GM19328 (cell line): ENCODE results near the gene KCNK13.
"Not testable (repeated sequence)": the region's sequence is repeated elsewhere in the genome, so short reads cannot be mapped to it uniquely, and the experiment has no call there.

Experiments used
- ATAC-seq: cut with Tn5 transposase; IDR thresholded peaks from one replicate; pipeline ENCODE4 v1.9.1; 2021; ENCODE audit warnings: mild to moderate bottlenecking, moderate library complexity; ENCODE audit not compliant: unreplicated experiment

The KCNK13 gene

DNA sequence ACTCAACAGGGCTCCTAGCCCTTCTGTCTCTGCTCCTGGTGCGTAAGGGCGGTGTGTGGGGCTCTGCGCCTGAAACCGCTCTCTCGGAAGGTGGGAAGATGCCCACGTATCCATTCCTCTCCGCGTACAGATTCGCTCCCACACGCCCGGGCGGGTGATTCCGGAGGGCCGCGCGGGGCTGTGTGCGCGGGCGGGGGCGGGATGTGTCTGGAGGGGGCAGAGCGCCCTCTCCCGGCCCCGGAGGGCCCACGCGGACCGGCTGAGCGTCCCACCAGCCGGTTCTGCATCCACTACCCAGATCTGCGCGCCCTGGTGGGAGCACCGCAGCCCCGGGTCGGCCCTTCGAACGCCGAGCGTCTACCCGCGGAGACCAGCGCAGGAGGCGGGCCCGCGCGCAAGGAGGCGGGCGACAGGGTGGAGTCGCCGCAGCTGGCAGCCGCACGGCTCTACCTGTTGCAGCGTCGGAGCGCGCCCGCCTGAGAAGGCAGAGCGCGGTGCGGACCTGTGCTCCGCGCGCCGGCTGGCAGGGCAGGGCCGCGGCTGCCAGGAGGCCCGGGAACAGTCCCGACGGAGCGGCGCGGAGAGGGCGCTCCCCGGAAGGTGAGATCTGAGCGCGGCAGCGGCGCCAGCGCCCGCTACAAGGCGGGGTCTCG, 1.4 kb upstream of the KCNK13 start:
- ATAC-seq: peak; percentile 59

DNA sequence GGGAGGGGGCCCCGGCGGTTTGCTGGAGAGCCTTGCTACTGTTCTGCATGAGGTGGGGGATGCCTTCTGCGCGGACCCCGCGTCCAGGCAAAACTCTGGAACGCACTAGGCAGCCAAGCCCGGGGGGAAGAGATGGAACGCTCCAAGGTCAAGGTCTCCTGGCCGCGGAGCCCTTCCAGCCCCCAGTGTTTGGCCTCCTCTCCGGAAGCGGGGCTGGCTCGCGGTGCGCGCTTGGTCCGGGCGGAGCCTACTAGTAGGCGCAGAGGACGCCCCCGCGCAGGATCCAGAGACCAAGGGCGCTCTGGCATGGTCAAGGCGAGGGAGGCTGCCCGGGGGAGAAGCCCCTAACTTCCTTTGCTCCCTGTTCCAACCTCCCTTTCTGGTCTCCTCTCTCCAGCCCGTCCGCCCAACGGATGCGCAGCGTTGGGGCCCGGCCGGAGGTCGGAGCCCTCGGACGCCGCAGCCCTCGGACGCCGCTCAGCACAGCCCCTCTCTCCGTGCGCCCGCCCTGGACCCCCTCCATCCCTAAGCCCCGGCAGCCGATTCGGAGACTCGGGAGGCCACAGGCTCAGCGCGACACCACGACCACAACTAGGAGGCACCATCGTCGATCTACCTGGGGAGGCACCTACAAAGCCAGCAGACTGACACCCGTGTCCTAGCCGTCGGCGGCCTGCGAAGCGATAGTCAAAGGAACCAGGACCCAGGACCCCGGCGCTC, 669 bp upstream of the KCNK13 start:
- ATAC-seq: peak; percentile 19

DNA sequence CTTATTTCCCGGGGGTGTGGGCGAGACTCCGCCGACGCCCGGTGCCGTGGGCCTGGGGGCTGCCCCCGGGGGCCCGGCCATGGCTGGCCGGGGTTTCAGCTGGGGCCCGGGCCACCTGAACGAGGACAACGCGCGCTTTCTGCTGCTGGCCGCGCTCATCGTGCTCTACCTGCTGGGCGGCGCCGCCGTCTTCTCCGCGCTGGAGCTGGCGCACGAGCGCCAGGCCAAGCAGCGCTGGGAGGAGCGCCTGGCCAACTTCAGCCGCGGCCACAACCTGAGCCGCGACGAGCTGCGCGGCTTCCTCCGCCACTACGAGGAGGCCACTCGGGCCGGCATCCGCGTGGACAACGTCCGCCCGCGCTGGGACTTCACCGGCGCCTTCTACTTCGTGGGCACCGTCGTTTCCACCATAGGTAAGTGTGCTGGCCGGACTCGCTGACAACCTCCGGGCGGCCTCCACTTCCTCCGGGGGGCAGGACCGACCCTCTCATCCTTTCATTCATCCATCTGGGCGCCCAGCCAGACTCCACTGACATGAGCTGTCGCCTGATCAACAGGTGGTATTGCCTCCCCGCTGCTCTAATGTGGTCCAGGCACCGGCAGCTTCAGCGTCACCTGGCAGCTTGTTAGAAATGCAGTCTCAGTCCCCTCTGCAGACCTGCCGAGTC, 467 bp downstream of the KCNK13 start:
- ATAC-seq: no peak

DNA sequence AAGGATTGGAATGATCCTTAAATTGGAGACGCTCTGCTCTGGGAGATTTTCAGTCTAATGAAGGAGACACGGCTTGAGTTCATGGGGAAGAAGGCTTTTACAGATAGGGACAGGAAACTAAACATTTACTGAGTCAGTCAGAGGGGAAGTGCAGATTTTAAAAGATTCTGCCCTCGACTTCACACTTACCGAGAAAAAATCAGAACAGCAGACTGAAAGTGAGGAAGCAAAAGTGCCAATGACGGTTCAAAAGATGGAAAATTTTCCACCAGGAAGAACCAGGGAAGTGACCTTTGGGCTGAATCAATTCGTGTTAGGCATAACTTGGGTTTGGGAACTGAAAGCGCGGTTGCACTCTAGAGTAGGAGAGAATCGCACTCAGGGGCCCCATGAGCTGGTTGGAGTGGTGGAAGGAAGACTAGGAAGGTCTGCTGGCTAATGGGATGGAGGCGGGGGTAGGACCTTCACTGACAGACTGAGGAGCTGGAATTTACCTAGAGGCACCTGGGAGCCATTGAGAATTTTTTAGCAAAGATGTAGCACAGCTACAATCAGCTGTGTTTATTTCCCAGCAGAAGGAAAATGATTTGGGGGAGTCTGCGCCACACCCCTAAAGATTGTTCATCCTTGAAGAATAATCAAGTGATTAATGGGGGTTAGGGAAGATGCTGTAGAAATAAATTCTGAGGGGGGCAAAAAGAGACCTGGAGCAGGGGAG, 1.2 kb downstream of the KCNK13 start:
- no peak for ATAC-seq

DNA sequence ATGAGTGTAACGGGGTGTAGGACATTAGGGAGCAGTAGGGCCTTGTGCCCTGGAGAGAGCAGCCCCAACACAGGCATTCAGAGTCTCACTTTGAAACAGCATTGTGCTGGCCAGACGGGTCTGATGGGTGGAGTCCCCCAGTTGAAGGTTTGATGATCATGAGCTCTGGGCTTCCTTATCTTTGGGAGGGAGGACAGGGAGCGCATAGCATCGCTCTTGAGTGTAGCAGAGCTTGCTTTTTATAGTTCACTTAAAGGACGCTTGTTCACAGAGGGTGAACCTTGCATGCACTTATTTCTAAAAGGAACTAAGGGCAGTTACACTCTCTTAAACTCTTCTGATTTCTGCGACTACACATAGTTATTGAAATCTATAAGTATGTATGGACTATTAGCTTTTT, 10.6 kb downstream of the KCNK13 start:
- no peak for ATAC-seq

DNA sequence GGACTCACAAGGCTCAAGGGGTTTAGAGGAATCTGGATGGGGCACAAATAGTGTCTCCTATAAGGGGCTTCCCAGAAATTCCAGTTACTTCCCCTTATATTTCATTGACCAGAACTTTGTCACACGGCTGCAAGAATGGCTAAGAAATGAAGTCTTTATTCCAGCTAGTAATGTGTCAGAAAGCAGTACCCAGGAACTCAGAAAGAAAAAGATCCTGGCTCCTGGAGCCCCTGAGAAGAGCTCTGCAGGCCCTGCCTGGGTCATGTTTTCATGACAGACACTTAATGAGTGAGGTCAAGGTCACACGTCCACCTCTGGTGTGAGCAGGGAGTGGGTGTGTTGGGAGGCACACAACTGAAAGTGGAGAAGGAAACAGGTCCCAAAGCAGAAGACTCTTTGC, 17.8 kb downstream of the KCNK13 start:
- no peak for ATAC-seq

DNA sequence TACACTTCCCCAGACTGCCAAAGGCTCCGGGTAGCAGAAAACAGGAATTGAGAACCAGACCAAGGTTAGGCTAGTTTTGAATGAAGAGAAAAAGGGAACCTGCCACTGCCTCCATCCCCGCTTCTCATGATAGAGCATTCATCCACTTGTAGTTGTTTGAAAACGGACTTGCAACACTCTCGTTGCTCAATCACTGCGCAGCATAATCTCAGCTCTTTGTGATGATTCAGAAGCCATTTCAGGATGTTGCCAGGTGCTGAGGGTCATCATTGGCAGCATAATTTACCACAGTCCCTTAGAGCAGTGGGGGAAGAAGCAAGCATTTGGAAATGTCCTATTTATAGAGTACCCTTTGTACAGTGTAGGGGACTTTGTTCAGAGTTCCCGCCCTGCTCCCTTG, 25.6 kb downstream of the KCNK13 start:
- no peak for ATAC-seq

DNA sequence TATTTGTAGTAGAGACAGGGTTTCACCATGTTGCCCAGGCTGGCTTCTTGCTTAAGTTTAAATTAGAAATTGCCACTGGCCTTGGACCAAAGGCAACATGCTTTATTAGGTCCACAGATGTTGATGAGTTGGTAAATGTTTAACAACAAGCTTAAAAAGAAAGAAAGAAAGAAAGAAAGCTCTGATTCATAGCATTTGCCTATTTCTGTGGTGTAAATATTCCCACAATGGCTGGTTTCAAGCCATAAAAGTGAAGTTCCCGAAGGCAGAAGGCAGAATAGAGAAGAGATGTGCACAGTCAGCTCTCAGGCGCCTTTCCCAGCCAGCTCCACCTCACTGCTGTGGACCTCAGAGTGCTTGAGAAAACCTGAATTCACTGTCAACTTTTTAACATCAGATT, 26.4 kb downstream of the KCNK13 start:
- no peak for ATAC-seq

DNA sequence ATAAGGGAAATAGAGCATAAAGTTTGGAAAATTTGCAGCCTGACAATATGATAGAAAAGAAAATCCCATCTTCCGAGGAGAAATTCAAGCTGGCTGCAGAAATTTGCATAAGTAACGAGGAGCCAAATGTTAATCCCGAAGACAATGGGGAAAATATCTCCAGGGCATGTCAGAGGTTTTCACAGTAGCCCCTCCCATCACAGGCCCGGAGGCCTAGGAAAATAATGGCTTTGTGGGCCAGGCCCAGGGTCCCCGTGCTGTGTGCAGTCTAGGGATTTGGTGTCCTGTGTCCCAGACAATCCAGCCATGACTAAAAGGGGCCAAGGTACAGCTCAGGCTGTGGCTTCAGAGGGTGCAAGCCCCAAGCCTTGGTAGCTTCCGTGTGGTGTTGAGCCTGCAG, 27.7 kb downstream of the KCNK13 start:
- not testable (repeated sequence) for ATAC-seq

DNA sequence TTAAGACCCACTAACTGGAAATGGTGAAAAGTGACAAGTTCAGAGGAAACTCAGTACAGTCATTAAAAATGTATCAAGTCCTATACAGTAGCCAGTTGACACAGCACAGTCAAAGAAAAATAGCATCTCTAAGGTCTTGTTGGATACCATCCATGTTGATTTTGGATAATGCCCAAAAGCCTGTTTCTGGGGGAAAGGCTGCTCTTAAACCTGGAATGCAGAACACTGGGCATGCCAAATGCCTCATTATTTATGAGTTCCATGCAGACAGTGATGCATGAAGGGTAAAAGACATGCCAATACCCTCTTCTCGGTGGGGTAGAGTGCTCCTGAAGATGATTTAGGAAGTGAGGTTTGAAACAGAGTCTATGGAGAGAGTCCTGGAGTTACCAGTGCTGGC, 29.6 kb downstream of the KCNK13 start:
- ATAC-seq: no peak

DNA sequence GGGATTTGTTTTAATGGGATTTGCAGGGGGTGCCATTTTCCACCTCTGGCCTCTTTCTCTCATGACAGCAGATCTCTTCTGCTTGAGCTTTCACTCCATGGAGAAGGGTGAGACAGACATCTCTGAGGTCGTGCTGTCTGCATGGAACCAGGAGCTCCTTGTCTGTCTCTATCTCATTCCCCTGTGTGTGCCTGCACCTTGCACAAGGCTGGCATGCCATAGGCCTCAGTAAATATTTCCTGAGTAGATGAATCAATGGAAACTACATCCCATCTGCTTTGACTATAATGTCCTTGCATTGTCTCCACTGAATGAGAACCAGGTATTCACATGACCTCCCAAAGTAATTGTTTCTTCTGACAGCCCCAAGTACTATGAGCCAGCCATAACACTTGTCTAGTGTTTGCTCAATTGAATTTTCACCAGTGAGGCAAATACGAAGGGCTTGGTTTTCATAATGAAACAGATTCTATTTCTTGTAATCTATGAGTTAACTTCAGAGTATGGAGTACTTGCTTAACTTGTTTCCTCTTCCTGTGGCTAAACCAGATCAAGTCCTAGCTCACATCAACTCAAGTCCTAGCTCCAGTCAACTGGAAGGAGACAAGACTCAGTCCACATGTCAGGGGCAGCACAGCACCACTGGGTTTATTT, 32.3 kb downstream of the KCNK13 start:
- no peak for ATAC-seq

DNA sequence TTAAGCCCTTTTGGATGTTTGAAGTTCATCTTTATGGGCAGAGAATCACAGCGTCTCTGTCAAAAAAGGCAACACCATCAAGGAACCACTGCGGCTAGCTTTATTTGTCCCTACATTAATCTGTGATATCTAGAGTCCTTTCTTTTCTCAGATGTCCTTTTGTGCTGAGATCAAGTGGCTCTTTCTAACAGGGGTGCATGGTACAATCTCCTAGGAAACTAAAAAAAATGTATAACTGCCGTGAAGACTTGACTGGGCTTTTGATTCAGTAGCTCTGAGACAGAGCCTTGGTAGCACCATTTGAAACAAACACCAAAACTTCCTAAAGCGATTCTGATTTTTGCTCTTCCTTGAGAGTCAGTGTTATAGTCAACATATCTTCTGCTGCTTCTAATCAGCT, 33.3 kb downstream of the KCNK13 start:
- ATAC-seq: no peak

DNA sequence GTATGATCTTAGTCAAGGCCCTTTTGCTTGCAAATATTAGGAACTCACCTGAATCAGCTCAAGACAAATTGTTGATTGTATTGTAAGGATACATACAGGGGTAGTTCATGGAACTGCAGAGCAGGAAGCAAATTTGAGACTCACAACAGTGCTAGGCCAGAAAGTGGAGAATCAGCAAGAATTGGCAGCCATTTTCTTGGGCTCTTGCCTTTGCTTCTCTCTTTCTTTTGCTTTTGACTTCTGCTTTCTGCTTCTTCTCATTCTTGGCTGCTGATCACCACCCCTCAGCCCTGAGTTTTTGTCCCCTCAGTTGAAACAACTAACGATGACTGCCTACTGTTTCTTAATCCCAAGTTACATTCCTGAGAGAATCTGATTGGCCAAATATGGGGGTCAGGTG, 34.8 kb downstream of the KCNK13 start:
- no peak for ATAC-seq

DNA sequence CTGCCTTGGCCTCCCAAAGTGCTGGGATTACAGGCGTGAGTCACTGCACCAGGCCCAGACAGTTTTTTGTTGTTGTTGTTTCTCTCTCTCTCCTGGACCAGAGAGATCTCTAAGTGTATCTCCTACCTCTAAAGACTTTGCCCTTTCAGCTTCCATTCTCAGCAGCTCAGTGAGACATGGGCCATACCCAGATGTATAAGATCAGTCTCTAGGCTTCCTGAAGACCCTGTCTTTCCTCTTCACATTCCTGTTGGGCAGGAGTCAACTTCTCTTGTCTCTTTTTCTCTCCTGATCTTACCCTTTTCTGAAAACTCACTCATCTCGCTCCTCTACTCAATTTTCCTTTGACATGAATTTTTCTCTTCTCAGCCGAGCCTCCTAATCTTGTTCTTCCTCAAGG, 42.0 kb downstream of the KCNK13 start:
- no peak for ATAC-seq

DNA sequence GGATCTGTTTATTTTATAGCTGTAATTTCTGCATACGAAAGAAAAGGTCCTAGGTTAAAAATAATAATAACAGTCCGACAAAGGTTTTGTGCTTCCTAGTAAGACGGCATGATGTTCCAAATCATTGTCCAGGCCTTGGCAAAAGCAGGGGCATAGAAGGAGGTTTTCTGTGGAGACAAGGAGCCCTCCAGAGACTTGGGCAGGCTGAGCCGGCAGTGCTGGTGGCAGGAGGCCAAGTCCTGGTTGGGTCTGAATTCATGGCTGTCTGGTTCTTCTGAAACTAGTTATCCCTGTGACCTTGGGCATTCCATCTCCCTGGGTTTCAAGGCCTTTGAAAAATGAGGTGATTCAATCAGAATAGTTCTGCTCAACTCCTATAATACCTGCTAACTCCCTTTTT, 44.0 kb downstream of the KCNK13 start:
- no peak for ATAC-seq

DNA sequence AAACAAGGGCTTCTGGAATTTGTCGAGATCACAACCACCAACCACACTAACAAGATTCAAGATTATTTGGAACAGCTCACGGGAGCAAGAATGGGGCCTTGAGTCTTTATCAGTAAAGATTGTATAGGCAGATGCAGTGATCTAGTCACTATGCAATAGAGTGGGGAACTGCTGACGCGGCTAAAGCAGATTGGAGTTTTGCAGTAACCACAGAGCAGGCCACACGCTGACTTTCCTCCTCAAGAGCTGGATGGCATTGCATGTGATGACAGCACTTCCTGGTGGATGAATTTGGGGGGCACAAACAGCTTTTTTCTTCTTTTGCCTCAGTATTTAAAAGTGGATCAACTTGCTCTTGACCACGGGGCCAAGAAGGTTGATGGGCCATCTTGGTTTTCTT, 46.0 kb downstream of the KCNK13 start:
- ATAC-seq: no peak

DNA sequence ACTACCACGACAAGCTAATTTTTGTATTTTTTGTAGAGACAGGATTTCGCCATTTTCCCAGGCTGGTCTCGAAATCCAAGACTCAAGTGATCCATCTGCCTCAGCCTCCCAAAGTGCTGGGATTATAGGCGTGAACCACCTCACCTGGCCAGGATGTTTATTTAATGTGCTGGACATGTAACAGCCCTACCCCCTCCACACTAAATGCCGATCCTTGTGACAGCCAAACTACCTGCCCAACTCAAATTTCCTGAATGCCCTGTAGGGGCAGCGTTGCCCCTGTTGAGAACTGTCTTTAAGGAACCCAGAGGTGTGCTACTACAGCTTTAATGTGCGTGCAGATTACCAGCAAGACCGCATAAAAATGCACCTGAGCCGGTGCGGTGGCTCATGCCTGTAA, 48.1 kb downstream of the KCNK13 start:
- ATAC-seq: no peak

DNA sequence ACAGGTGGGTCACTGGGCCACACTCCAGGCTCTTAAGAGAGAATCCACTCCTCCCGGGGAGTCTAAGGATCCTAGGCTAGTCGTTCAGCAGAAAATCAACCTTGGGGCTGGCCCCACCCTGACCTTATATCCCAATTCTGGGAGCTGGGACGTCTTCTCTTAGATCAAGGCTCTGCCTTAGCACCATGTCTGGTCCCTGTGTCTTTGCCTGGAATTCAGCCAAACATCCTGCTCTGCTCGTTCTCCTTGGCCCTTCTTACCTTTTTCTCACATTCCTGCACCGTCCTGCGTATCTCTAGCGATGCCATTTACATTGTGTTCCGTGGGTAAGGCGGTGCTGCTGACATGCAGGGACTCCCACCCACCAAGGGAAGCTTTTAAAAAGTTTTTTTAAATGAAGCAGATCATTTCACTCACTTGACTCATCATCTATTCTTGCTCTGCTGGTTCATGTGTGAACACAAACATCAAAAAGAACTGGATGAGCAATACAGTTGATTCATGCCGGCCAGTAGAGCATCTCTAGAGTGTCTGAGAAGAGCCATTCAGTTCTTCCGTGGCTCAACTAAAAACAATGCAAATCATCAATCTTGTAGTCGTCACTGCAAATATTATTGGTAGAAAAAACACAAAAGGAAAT, 50.2 kb downstream of the KCNK13 start:
- ATAC-seq: no peak

DNA sequence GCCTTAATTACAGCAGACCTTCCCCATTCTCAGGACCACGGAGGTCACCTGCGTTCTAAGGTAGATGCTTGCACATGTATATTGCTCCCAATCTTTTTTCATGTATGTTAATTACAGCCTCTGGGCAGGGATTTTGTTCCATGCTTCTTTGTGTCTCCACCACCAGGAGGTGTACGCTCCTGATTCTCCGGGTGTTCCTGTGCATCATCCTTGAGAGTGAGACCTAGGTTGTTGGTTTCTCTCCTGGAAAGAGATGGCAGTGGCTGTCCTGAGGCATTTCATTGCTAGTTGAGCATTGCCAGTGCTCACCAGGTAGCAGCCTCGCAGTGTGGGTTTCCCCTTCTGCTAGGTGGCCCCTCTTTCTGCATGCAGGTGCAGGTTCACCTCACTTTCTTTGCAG, 52.8 kb downstream of the KCNK13 start:
- no peak for ATAC-seq

DNA sequence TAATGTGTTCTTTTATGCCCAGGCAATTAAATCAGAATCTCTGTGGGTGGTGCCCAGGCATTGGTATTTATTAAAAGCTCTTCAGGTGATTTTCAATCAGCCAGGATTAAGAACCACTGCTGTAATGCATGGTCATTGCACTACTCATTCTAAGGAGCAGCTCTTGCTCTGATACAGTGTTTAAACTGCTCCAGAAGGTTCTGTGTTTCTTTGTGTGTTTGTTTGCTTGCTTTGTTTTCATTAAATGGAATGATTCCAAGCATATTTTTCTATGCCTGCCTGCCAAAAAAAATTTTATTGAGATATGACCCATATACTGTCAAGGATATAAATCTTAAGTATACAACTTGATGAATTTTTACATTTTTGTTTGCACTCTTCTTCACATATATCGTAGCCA, 54.0 kb downstream of the KCNK13 start:
- ATAC-seq: no peak

DNA sequence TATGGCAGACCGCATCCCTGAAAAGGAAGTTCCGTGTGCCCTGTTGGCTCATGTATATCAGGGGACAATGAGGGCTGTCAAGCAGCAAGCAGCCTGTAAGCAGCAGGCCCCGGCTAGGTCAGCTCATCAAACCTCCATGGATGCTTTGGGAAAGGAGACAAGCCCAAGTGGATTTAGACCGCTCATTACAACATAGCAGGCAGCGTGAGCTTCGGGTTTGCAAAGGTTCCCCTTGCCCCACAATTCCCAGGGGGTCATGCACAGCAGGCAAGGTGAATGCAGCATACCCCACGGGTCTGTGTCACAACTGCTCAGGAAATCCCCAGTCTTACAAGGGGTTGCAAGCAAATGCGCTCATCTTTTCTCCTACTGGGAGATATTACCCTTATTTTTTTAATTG, 54.6 kb downstream of the KCNK13 start:
- no peak for ATAC-seq
